ENCODE data around the gene ZNF532.

ZNF532 gene

DNA sequence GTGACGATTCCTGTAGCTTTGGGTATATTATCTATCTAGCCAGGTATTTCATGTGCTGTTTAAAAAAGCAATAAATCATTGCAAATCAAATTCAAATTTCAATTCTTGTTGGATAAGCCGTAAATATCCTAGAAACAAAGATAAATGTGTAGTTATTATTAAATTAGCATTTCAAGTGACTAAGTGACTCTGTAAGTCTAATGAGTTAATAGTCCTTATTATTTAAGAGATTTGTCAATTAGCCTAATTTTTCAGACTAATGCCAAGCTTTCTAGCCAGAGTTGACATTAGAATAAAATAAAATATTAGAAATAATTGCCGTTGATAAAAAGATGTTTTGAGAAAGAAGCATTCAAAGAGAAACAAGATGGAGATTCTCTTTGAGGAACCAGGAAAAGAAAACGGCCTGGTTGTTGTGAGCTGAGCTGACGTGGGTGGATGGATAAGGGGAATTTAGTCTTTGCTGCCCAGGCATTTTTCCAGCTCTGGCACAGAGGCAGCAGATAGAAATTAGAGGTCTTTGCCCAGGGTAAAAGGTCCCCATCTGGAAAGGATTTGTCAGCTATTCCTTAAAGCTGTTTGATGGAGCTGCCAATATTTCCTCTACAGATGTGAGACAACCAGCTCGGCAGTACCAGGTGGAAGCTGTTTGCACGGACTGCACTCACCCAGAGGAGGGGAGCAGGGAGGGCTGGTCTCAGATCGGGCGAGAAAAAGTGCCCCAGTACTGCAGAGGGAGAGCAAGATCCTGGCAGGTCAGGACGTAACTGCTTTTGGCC is 157.7 kb downstream of the ZNF532 start:
- H3K27ac ChIP-seq: no peak overlapping the region
- TF ChIP-seq CTCF (conservative IDR thresholded peaks at IDR 0.05): no peak

- H3K27ac ChIP-seq: peak overlapping the region; percentile 63
- no peak for TF ChIP-seq CTCF (conservative IDR thresholded peaks at IDR 0.05)
Measured at GRCh38 chr18:59024829-59025228, 160.2 kb downstream of the ZNF532 start.

GRCh38 chr18:59025532-59025931 is 160.9 kb downstream of the ZNF532 start:
- peak overlapping the region; percentile 63 for H3K27ac ChIP-seq

DNA sequence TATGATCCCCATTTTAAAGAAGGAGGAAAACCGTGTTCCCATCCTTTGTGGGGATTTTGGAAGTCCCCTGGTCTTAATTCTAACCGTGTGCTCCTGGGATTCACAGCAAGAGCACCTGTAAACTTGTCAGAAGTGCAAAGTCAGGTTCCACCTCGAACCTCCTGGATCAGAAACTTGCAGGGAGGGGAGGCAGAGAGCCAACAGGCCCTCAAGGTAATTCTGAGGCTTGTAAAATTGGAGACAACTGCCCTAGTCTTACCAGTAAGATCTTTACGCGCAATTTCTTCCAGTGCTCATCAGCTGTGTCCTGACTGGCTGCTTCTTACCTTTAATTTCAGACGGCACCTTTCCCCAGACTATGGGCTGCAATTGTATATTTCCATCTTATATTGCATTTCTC is 161.7 kb downstream of the ZNF532 start:
- TF ChIP-seq CTCF (conservative IDR thresholded peaks at IDR 0.05): no peak
- H3K27ac ChIP-seq: peak overlapping the region; percentile 63

DNA sequence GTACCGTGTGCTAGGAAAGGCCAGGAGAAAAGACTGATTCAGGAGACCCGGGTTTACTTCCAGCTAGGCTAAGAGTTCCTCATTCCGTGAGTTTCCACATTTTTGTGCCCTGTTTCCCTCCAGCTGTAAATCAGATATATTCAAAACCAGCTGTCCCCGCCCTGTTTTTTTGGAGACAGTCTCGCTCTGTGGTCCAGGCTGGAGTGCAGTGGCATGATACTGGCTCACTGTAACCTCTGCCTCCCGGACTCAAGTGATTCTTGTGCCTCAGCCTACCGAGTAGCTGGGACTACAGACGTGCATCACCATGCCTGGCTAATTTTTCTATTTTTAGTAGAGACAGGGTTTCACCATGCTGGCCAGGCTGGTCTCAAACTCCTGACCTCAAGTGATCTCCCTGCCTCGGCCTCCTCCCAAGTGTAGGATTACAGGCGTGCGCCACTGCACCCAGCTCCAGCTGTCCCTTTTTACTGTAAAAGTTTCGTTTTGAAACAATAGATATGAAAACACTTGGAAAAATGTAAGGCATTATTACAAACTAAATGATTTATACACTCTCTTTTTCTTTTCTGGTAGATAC is 162.2 kb downstream of the ZNF532 start:
- H3K27ac ChIP-seq: peak overlapping the region; percentile 63
- no peak for TF ChIP-seq CTCF (conservative IDR thresholded peaks at IDR 0.05)

DNA sequence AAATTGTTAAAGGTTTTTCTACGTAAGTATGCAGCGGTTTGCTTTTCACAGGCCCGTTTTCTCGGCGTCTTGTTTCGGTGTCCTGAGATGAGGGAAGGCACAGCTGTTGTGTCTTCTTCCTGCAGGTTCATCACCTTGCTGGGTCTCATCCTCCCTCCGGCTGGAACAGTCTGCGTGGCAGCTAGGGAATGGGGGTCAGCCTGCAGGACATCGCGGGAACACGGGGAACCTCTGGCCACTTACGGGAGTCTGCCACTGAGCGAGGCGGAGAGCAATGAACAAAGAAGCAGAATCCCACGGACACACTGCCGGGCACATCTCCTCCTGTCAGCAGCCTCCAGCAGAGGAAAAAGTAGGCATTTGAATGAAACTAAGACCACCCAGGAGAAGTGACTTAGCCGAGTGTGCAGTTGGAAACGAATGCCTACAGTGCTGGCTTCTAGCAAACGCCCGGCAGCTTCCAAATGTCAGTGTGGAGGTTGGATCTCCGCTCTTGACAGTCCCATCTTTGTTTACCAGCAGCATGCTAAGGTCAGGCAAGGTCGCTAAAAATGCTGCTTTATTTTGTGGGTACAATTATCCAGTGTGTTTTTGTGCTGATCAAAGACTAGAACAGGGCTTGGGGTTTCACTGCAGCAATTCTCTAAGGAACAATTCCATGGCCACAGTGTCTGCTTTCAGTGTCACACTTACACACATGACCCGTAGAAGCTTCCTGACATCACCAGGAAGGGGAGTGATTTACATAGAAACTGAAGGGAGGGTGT is 165.2 kb downstream of the ZNF532 start:
- no peak overlapping the region for H3K27ac ChIP-seq
- TF ChIP-seq CTCF (conservative IDR thresholded peaks at IDR 0.05): no peak

DNA sequence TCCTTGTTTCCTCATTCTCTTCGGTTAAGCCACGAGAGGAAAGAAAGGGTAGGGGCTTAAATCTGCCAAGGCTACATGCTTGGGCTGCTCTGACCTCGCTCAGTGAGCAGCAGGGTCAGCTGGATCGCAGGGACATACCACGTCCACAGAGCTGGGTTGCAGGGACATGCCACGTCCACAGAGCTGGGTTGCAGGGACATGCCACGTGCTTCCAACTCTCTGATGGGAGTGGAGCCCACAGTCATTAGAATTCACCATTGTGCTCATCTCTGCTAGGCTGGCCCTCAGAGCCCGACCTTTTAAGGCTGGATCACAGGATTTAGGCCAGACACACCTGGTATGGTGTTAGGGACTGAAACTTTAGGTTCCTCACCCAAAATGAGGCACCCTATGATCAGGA is 167.6 kb downstream of the ZNF532 start:
- TF ChIP-seq CTCF (conservative IDR thresholded peaks at IDR 0.05): no peak
- no peak overlapping the region for H3K27ac ChIP-seq
